Neural progenitor cell (in vitro differentiated cells): Measurements from ENCODE around the gene RBMS1.

ENCODE experiments used
- CTCF ChIP-seq: fragments of 200-600 bp; sonication (generic); IDR thresholded peaks from 2 replicates; pipeline ENCODE4 v1.5.1; 2017; ENCODE audit warnings: antibody characterized with exemption, mild to moderate bottlenecking
- EZH2phosphoT487 ChIP-seq: fragments of 200-600 bp; sonication (generic); IDR thresholded peaks from 2 replicates; pipeline ENCODE4 v1.6.1; 2017; ENCODE audit warnings: antibody characterized with exemption

GRCh38 chr2:160258492-160258805, 235.2 kb downstream of the RBMS1 start:
- TF ChIP-seq CTCF, result no peak
- TF ChIP-seq EZH2phosphoT487, result no peak
